ENCODE measurements around the gene RASSF7. TPM values are rescaled to one million over a fixed set of nuclear protein-coding genes. Genes with fewer than 3 reads are reported as not detected.

RASSF7 gene
- polyA plus RNA-seq, 2 of the 4 experiments (the other 2 are of a cell fraction), result 18.4 to 30.7 TPM

DNA sequence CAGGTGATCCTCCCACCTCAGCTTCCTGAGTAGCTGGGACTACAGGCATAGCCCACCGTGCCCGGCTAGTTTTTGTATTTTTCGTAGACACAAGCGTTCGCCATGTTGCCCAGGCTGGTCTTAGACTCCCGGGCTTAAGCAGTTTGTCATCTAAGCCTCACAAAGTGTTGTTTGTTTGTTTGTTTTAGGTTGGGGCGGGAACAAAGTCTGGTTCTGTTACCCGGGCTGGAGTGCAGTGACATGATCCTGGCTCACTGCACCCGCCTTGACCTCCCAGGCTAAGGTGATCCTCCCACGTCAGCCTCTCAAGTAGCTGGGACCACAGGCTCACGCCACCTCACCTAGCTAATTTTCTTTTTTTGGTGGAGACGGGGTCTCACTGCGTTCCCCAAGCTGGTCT lies 42.4 kb downstream of the RASSF7 start:
- FAIRE-seq (no peak), DNase-seq (ENCODE audit: low read depth in 1 of 2, low spot score in 1 of 2) (no peak), ATAC-seq (no peak)
- H3K4me2 ChIP-seq, result no peak overlapping the region
- no peak overlapping the region for H3K27ac ChIP-seq
- H3K4me3 ChIP-seq, result no peak overlapping the region
- CTCF ChIA-PET, result interaction anchor here (1.0 to 1.7 kb wide), 2 partner anchors 10 to 49 kb away, joined by 3 read pairs; no protein-coding TSS in a partner anchor
- WGBS (ENCODE audit: missing lambda C conversion rate), result 91% methylated on average over 12 of the region's 13 CpGs
- POLR2A ChIA-PET, result no interaction called here
- no peaks in the 10 kb centered on the region for H3K9me3 ChIP-seq
- no peak for TF ChIP-seq CEBPB (IDR thresholded peaks at IDR 0.05)
- TF ChIP-seq, protein P1, sequence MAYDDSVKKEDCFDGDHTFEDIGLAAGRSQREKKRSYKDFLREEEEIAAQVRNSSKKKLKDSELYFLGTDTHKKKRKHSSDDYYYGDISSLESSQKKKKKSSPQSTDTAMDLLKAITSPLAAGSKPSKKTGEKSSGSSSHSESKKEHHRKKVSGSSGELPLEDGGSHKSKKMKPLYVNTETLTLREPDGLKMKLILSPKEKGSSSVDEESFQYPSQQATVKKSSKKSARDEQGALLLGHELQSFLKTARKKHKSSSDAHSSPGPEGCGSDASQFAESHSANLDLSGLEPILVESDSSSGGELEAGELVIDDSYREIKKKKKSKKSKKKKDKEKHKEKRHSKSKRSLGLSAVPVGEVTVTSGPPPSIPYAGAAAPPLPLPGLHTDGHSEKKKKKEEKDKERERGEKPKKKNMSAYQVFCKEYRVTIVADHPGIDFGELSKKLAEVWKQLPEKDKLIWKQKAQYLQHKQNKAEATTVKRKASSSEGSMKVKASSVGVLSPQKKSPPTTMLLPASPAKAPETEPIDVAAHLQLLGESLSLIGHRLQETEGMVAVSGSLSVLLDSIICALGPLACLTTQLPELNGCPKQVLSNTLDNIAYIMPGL (CRISPR knock-in tag; IDR thresholded peaks at IDR 0.05; ENCODE audit: borderline replicate concordance), result no peak
- no peak for TF ChIP-seq NPAS2 (CRISPR knock-in tag; IDR thresholded peaks at IDR 0.05; ENCODE audit: borderline replicate concordance)
- TF ChIP-seq, protein P2, sequence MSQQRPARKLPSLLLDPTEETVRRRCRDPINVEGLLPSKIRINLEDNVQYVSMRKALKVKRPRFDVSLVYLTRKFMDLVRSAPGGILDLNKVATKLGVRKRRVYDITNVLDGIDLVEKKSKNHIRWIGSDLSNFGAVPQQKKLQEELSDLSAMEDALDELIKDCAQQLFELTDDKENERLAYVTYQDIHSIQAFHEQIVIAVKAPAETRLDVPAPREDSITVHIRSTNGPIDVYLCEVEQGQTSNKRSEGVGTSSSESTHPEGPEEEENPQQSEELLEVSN (IDR thresholded peaks at IDR 0.05; ENCODE audit: borderline replicate concordance, low read depth), result no peak
- no peak for TF ChIP-seq PHF8 (IDR thresholded peaks at IDR 0.05; ENCODE audit: borderline replicate concordance, low read depth)
- H3K4me1 ChIP-seq, result peaks cover 13% of the 10 kb centered on the region

DNA sequence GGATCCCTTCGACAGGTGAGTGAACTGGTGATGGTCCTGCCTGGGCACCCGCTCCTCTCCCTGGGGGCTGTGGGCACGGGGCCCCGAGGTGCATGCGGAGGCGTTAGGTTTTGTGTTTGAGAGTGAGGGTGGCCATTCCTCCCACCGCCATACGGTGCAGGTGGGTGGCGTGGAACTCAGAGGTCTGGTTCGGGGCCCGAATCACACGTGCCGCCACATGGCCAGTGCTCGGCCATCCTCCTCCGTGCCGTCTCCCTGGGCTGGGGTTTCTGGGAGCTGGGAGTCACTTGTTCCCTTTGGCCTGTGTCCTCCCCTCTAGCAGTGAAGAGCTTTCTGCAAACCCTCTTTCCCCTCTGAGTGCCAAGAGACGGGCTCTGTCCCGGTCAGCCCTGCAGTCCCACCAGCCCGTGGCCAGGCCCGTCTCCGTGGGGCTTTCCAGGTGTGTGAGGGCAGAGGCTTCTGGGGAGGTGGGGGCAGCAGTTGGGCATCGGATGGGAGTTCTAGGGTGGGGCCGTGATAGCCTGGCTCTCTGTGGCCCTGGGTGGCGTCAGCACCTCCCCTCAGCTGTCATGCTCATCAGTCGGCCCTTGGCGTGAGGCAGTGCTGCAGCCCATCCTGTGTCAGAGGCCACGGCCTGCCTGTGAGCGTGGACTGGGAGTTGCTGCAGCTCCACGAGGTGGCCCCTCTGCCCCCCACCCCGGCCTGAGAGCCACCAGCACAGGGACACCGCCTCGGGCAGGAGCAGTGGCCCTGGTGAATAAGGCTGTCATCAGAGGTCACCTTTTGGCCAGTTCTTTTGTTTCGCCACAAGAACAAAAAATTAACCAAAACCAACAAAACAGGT lies 44.7 kb downstream of the RASSF7 start:
- Histone ChIP-seq H3K9me3 (no peaks in the 10 kb centered on the region), H3K4me3 (no peak overlapping the region), H3K4me1 (peaks cover 13% of the 10 kb centered on the region), H3K27ac (peak overlapping the region in 1 of 2 experiments; percentile 69; a peak in 3 of 6 replicates), H3K4me2 (no peak overlapping the region)
- FAIRE-seq, result no peak
- no peak for TF ChIP-seq MAZ (IDR thresholded peaks at IDR 0.05; ENCODE audit: borderline replicate concordance, low read depth, low read length)
- no peak for TF ChIP-seq NPAS2 (CRISPR knock-in tag; IDR thresholded peaks at IDR 0.05; ENCODE audit: borderline replicate concordance)
- no peak for TF ChIP-seq SMC3 (IDR thresholded peaks at IDR 0.05)
- TF ChIP-seq, protein P3, sequence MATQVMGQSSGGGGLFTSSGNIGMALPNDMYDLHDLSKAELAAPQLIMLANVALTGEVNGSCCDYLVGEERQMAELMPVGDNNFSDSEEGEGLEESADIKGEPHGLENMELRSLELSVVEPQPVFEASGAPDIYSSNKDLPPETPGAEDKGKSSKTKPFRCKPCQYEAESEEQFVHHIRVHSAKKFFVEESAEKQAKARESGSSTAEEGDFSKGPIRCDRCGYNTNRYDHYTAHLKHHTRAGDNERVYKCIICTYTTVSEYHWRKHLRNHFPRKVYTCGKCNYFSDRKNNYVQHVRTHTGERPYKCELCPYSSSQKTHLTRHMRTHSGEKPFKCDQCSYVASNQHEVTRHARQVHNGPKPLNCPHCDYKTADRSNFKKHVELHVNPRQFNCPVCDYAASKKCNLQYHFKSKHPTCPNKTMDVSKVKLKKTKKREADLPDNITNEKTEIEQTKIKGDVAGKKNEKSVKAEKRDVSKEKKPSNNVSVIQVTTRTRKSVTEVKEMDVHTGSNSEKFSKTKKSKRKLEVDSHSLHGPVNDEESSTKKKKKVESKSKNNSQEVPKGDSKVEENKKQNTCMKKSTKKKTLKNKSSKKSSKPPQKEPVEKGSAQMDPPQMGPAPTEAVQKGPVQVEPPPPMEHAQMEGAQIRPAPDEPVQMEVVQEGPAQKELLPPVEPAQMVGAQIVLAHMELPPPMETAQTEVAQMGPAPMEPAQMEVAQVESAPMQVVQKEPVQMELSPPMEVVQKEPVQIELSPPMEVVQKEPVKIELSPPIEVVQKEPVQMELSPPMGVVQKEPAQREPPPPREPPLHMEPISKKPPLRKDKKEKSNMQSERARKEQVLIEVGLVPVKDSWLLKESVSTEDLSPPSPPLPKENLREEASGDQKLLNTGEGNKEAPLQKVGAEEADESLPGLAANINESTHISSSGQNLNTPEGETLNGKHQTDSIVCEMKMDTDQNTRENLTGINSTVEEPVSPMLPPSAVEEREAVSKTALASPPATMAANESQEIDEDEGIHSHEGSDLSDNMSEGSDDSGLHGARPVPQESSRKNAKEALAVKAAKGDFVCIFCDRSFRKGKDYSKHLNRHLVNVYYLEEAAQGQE (IDR thresholded peaks at IDR 0.05), result no peak
- no peak for TF ChIP-seq KDM1A (IDR thresholded peaks at IDR 0.05; ENCODE audit: low read depth)
- no peak for TF ChIP-seq ZNF302 (CRISPR knock-in tag; IDR thresholded peaks at IDR 0.05)
- TF ChIP-seq KDM5A (IDR thresholded peaks at IDR 0.05), result no peak
- no peak for TF ChIP-seq EHF (CRISPR knock-in tag; IDR thresholded peaks at IDR 0.05)
- TF ChIP-seq HOXB5 (CRISPR knock-in tag; IDR thresholded peaks at IDR 0.05), result no peak
- TF ChIP-seq FOSL2 (IDR thresholded peaks at IDR 0.05), result no peak
- no peak for TF ChIP-seq FOSL2 (CRISPR knock-in tag; IDR thresholded peaks at IDR 0.05)
- no peak for TF ChIP-seq POLR2AphosphoS2 (conservative IDR thresholded peaks at IDR 0.05; ENCODE audit: low read length)
- TF ChIP-seq HEYL (CRISPR knock-in tag; IDR thresholded peaks at IDR 0.05), result no peak
- TF ChIP-seq TFCP2L1 (CRISPR knock-in tag; IDR thresholded peaks at IDR 0.05), result no peak
- TF ChIP-seq, protein P4, sequence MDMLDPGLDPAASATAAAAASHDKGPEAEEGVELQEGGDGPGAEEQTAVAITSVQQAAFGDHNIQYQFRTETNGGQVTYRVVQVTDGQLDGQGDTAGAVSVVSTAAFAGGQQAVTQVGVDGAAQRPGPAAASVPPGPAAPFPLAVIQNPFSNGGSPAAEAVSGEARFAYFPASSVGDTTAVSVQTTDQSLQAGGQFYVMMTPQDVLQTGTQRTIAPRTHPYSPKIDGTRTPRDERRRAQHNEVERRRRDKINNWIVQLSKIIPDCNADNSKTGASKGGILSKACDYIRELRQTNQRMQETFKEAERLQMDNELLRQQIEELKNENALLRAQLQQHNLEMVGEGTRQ (IDR thresholded peaks at IDR 0.05), result no peak
- CTCF ChIA-PET, result interaction anchor here (0.7 to 2.3 kb wide), 4 partner anchors 9 to 118 kb away, joined by 3 to 7 read pairs (median 4); no protein-coding TSS in a partner anchor
- 90% methylated on average over 20 of the region's 33 CpGs for WGBS (ENCODE audit: missing lambda C conversion rate)
- no peak for DNase-seq (ENCODE audit: low read depth in 1 of 2, low spot score in 1 of 2)
- ATAC-seq, result no peak
- POLR2A ChIA-PET, result no interaction called here
